K562 (cell line): Measurements from ENCODE around the gene SYVN1. TPM values are rescaled to one million over a fixed set of nuclear protein-coding genes. Genes with fewer than 3 reads are reported as not detected.
"Not testable (repeated sequence)": the region's sequence is repeated elsewhere in the genome, so short reads cannot be mapped to it uniquely, and the experiment has no call there.

Source experiments
- ATAC-seq: fragments of 200-7000 bp; cut with Tn5 transposase; 3 replicates; pipeline ENCODE4 v1.9.1; 2020; ENCODE audit warnings: moderate library complexity
- BruUV-seq: library from RNA; stranded (reverse); fragments of 400-500 nt; replicated peaks from 2 replicates; lab custom pipeline; 2021; lab: Mats Ljungman, UMichigan
- CTCF ChIA-PET: fragments of 300-600 bp; formaldehyde crosslinking; extraction: SDS; loops from one replicate; lab custom pipeline; 2021; ENCODE audit warnings: low intra/inter-chr PET ratio; lab: Yijun Ruan, JAX
- POLR2A ChIA-PET: fragments of 300-600, 350-650 bp; sonication (Branson Sonifier 250); formaldehyde crosslinking; extraction: SDS; loops from one replicate; lab custom pipeline; 2021; ENCODE audit warnings: antibody characterized with exemption, inconsistent platforms; lab: Yijun Ruan, JAX
- DNase-seq, 4 experiments: peaks; one replicate each; pipeline versions ENCODE4 v3.0.0 to v3.0.0-alpha.2; 2011 to 2018; ENCODE audit warnings: low spot score in 3 of 4, mixed read lengths in 3 of 4; ENCODE audit errors: extremely low read depth in 1 of 4
- FAIRE-seq: peaks from 2 replicates; lab custom pipeline; 2011; peaks lifted over from hg19 to GRCh38; lab: Jason Lieb, UNC
- H2AFZ ChIP-seq: 2 replicates; pipeline ENCODE4 v1.6.0; 2011; ENCODE audit warnings: low read depth, low read length, control low read depth, inconsistent platforms
- H3K27ac ChIP-seq: fragments of 200-600 bp; 3 replicates; pipeline ENCODE4 v1.8.0; 2011; ENCODE audit warnings: low read depth, mild to moderate bottlenecking, control low read depth, inconsistent platforms, low read length, moderate library complexity, mixed read lengths; ENCODE audit errors: extremely low read depth
- H3K27me3 ChIP-seq, 2 experiments: fragments of 300-600 bp in 1 of 2; 2 replicates in 1 of 2; 3 replicates in 1 of 2; pipeline versions ENCODE4 v1.6.0 to v1.8.0; 2011; ENCODE audit warnings: inconsistent platforms in 2 of 2, low read length in 2 of 2, mild to moderate bottlenecking in 1 of 2, mixed read lengths in 1 of 2, moderate library complexity in 1 of 2; ENCODE audit not compliant: control insufficient read depth in 2 of 2, insufficient read depth in 2 of 2
- H3K36me3 ChIP-seq: fragments of 300-600 bp; 3 replicates; pipeline ENCODE4 v1.8.0; 2011; ENCODE audit warnings: mild to moderate bottlenecking, low read length, inconsistent platforms; ENCODE audit not compliant: control insufficient read depth, insufficient read depth
- H3K4me1 ChIP-seq, 2 experiments: fragments of 200-600 bp in 1 of 2; replicated peaks in 1 of 2; 2 replicates in 1 of 2; 3 replicates in 1 of 2; pipeline versions ENCODE4 v1.5.1 to v1.8.0; 2011; ENCODE audit warnings: inconsistent platforms in 2 of 2, low read length in 2 of 2, mild to moderate bottlenecking in 1 of 2, mixed read lengths in 1 of 2, moderate library complexity in 1 of 2; ENCODE audit not compliant: control insufficient read depth in 2 of 2, insufficient read depth in 2 of 2
- H3K4me2 ChIP-seq: 2 replicates; pipeline ENCODE4 v1.6.1; 2011; ENCODE audit warnings: low read length, control low read depth, inconsistent platforms, mixed read lengths; ENCODE audit not compliant: insufficient read depth
- H3K4me3 ChIP-seq: fragments of 200-600 bp; sonication (generic), shearing (Covaris generic); 2 replicates; pipeline ENCODE4 v1.5.1; 2016; ENCODE audit warnings: control low read depth, inconsistent platforms
- H3K79me2 ChIP-seq: fragments of 200-600 bp; 3 replicates; pipeline ENCODE4 v1.8.0; 2011; ENCODE audit warnings: low read length, inconsistent platforms; ENCODE audit not compliant: control insufficient read depth, insufficient read depth
- H3K9ac ChIP-seq, 2 experiments: 2 replicates each; pipeline versions ENCODE4 v1.6.0 to v1.6.1; 2011; ENCODE audit warnings: low read depth in 2 of 2, low read length in 2 of 2, control low read depth in 1 of 2, inconsistent platforms in 1 of 2, mild to moderate bottlenecking in 1 of 2, mixed read lengths in 1 of 2; ENCODE audit not compliant: insufficient read depth in 1 of 2
- H3K9me1 ChIP-seq: one replicate; pipeline ENCODE4 v1.6.0; 2011; ENCODE audit warnings: inconsistent platforms, mild to moderate bottlenecking, low read length, moderate library complexity; ENCODE audit not compliant: control insufficient read depth, insufficient read depth
- H3K9me3 ChIP-seq: replicated peaks from 2 replicates; pipeline ENCODE4 v1.5.1; 2011; ENCODE audit warnings: low read depth, low read length, inconsistent platforms; ENCODE audit not compliant: control insufficient read depth, insufficient read depth
- H4K20me1 ChIP-seq: replicated peaks from 2 replicates; pipeline ENCODE4 v1.6.1; 2011; ENCODE audit warnings: low read length, inconsistent platforms, mixed read lengths; ENCODE audit not compliant: control insufficient read depth, insufficient read depth
- ATF1 ChIP-seq, 2 experiments: fragments of 450-650 bp in 1 of 2; IDR thresholded peaks; 2 replicates each; pipeline ENCODE4 v1.6.1; 2016; ENCODE audit warnings: missing compliant biosample characterization in 1 of 2, missing genetic modification characterization in 1 of 2
- CTBP1 ChIP-seq: fragments of 450-650 bp; IDR thresholded peaks from 2 replicates; pipeline ENCODE4 v1.6.1; 2016; ENCODE audit warnings: borderline replicate concordance
- FOXA3 ChIP-seq, 2 experiments: fragments of 450-650 bp in 1 of 2; sonication (generic) in 1 of 2; formaldehyde crosslinking; IDR thresholded peaks in 1 of 2; conservative IDR thresholded peaks in 1 of 2; 2 replicates each; pipeline versions ENCODE4 v1.4.0 to v1.8.0; 2020 to 2022; ENCODE audit warnings: mild to moderate bottlenecking in 2 of 2, missing genetic modification reagents in 1 of 2
- FOXP1 ChIP-seq: sonication (generic); formaldehyde crosslinking; IDR thresholded peaks from 2 replicates; pipeline ENCODE4 v1.8.0; 2022; ENCODE audit warnings: mild to moderate bottlenecking, missing genetic modification reagents
- HDAC1 ChIP-seq, 2 experiments: fragments of 450-650 bp; IDR thresholded peaks; 2 replicates each; pipeline ENCODE4 v1.6.1; 2016 to 2017; ENCODE audit warnings: inconsistent platforms in 1 of 2, mild to moderate bottlenecking in 1 of 2, moderate library complexity in 1 of 2
- L3MBTL2 ChIP-seq: fragments of 450-650 bp; IDR thresholded peaks from 2 replicates; pipeline ENCODE4 v1.6.1; 2016; ENCODE audit warnings: mild to moderate bottlenecking, moderate library complexity
- NFRKB ChIP-seq: fragments of 450-650 bp; IDR thresholded peaks from 2 replicates; pipeline ENCODE4 v1.6.1; 2016; ENCODE audit warnings: low read depth
- NR4A1 ChIP-seq, 2 experiments: fragments of 250-450 bp in 1 of 2; fragments of 450-650 bp in 1 of 2; sonication (Bioruptor Pico) in 1 of 2; IDR thresholded peaks; 2 replicates each; pipeline versions ENCODE4 v1.4.0 to v1.6.1; 2016 to 2020; ENCODE audit warnings: mild to moderate bottlenecking in 2 of 2, missing compliant biosample characterization in 1 of 2, missing genetic modification characterization in 1 of 2, moderate library complexity in 1 of 2
- NRF1 ChIP-seq, 2 experiments: fragments of 450-650 bp; IDR thresholded peaks in 1 of 2; conservative IDR thresholded peaks in 1 of 2; 2 replicates each; pipeline ENCODE4 v1.6.1; 2014; ENCODE audit warnings: mild to moderate bottlenecking in 2 of 2
- SUPT5H ChIP-seq: fragments of 450-650 bp; IDR thresholded peaks from 2 replicates; pipeline ENCODE4 v1.6.1; 2016
- VEZF1 ChIP-seq: fragments of 200-800 bp; sonication (Bioruptor generic); IDR thresholded peaks from 2 replicates; pipeline ENCODE4 v1.6.1; 2017; ENCODE audit warnings: missing genetic modification characterization, missing compliant biosample characterization
- YY1 ChIP-seq, 3 experiments: IDR thresholded peaks; 2 replicates each; pipeline ENCODE4 v1.6.1; 2011; ENCODE audit warnings: low read length in 2 of 3, mild to moderate bottlenecking in 2 of 3, moderate library complexity in 2 of 3, borderline replicate concordance in 1 of 3, control low read depth in 1 of 3, low read depth in 1 of 3; ENCODE audit not compliant: insufficient read depth in 3 of 3, insufficient replicate concordance in 2 of 3, control insufficient read depth in 1 of 3, insufficient read length in 1 of 3; ENCODE audit errors: extremely low read depth in 1 of 3
- ZNF592 ChIP-seq: fragments of 450-650 bp; IDR thresholded peaks from 2 replicates; pipeline ENCODE4 v1.6.1; 2017; ENCODE audit warnings: antibody characterized with exemption, mild to moderate bottlenecking
- WGBS: fragments of 100-300 bp; shearing (Covaris generic); methylation state at CpG from one replicate; pipeline ENCODE4 v1.1.6; 2016; ENCODE audit warnings: low coverage, mixed read lengths; ENCODE audit not compliant: insufficient coverage; ENCODE audit errors: missing lambda C conversion rate; 5-methylcytosine and 5-hydroxymethylcytosine counted together
- in situ Hi-C: fragments of 300-500 bp; cut with MboI; formaldehyde crosslinking; loops from 4 replicates; pipeline ENCODE4 v1.15.0; 2018; ENCODE audit warnings: inconsistent platforms, mixed read lengths
- intact Hi-C: fragments of 100-400 bp; cut with micrococcal nuclease; formaldehyde crosslinking; loops from 2 replicates; pipeline ENCODE4 v1.14.2; 2022
- polyA plus RNA-seq, 8 experiments: library from polyadenylated mRNA; depleted of rRNA in 4 of 8; stranded (reverse) in 5 of 8; unstranded in 3 of 8; fragments of >200 nt; fragmentation: Nextera tagmentation in 2 of 8; fragmentation: Illumina TruSeq in 1 of 8; extraction: Ambion mirVana in 2 of 8; extraction: Trizol in 1 of 8; gene quantifications; 2 replicates each; pipeline versions ENCODE4 v1.2.1 to v1.2.3, GENCODE V29; 2011 to 2014; ENCODE audit warnings: inconsistent platforms in 1 of 8, missing spikeins in 1 of 8
- total RNA-seq, 7 experiments: library from RNA; depleted of rRNA in 6 of 7; stranded (reverse); fragments of >200 nt in 6 of 7; fragmentation: Illumina TruSeq in 2 of 7; extraction: Trizol in 2 of 7; gene quantifications; 2 replicates each; pipeline versions ENCODE4 v1.2.1 to v1.2.3, GENCODE V29; 2011 to 2021; ENCODE audit warnings: low replicate concordance in 1 of 7

Gene SYVN1
- total and polyA plus RNA-seq, 9 of the 15 experiments (the other 6 are each of a cell fraction or from before 2014, with no cell fraction given): 0.41 to 47.4 (median 9.9) TPM

GRCh38 chr11:65174571-65175010, 40.3 kb upstream of the SYVN1 start:
- H3K79me2 ChIP-seq; H3K9me3 ChIP-seq; CTCF ChIA-PET; BruUV-seq; intact Hi-C loops; H3K9me1 ChIP-seq; ATAC-seq; H3K4me3 ChIP-seq; in situ Hi-C loops; H3K36me3 ChIP-seq; H3K27me3 ChIP-seq; H4K20me1 ChIP-seq; TF ChIP-seq NR4A1, ATF1 (CRISPR knock-in tag; IDR thresholded peaks at IDR 0.05): not testable (repeated sequence)
- peaks cover 33 to 38% of the 10 kb centered on the region in 2 experiments for H3K4me1 ChIP-seq
- WGBS: 13% methylated on average over 2 of the region's 2 CpGs
- DNase-seq (peak in 2 of 4 experiments; percentile 32 to 71), FAIRE-seq (peak; percentile 92)
- POLR2A ChIA-PET: interaction anchor here (0.6 to 1.9 kb wide), 6 partner anchors 11 to 303 kb away, joined by 3 to 8 read pairs (median 3); partner anchors contain the start of genes FAU and MRPL49
- H3K27ac ChIP-seq: peak overlapping the region; percentile 62; the same call in 2 of the 3 replicates
- H3K4me2 ChIP-seq: peak overlapping the region; percentile 58
- peak overlapping the region; percentile 18 to 39; a peak in 1 of 4 replicates for H3K9ac ChIP-seq
- H2AFZ ChIP-seq: peak overlapping the region; percentile 77
- TF ChIP-seq VEZF1 (CRISPR knock-in tag): 0 out of 2 replicates have a peak, but pooled peaks have one; percentile 19
- peak; percentile 68 to 69 for TF ChIP-seq NRF1 (conservative IDR thresholded peaks at IDR 0.05 in 1 of 2, IDR thresholded peaks at IDR 0.05 in 1 of 2)
- TF ChIP-seq L3MBTL2: peak; percentile 51
- TF ChIP-seq ZNF592: peak; percentile 72; the same call in 1 of the 2 replicates
- TF ChIP-seq FOXP1 (CRISPR knock-in tag): 0 out of 2 replicates have a peak, but pooled peaks have one; percentile 39
- TF ChIP-seq NFRKB: peak; percentile 64
- 0 out of 4 replicates have a peak, but pooled peaks of 1 of the 2 experiments have one; percentile 42 for TF ChIP-seq HDAC1 (IDR thresholded peaks at IDR 0.05)
- peak; percentile 35; the same call in 1 of the 2 replicates for TF ChIP-seq CTBP1
- TF ChIP-seq NR4A1 (tag; IDR thresholded peaks at IDR 0.05): 0 out of 2 replicates have a peak, but pooled peaks have one; percentile 17
- TF ChIP-seq ATF1 (tag; IDR thresholded peaks at IDR 0.05): peak; percentile 12; the same call in 1 of the 2 replicates
- TF ChIP-seq YY1 (IDR thresholded peaks at IDR 0.05; ENCODE audit: borderline replicate concordance in 1 of 3, control insufficient read depth in 1 of 3, extremely low read depth in 1 of 3, insufficient read depth in 3 of 3, insufficient read length in 1 of 3, insufficient replicate concordance in 2 of 3, low read depth in 1 of 3, low read length in 2 of 3): peak in 1 of 3 experiments; percentile 62
- 0 out of 2 replicates have a peak, but pooled peaks have one; percentile 18 for TF ChIP-seq SUPT5H
- TF ChIP-seq FOXA3 (CRISPR knock-in tag; conservative IDR thresholded peaks at IDR 0.05 in 1 of 2, IDR thresholded peaks at IDR 0.05 in 1 of 2): peak; percentile 62 to 85; a peak in 3 of 4 replicates
